NT2/D1 (cell line): ENCODE measurements around the gene CAMTA1.

Experiments used
- SUZ12 ChIP-seq: IDR thresholded peaks from 2 replicates; pipeline ENCODE4 v1.6.1; 2011; ENCODE audit not compliant: insufficient read length, insufficient read depth; ENCODE audit errors: extremely low read depth
- YY1 ChIP-seq: IDR thresholded peaks from 2 replicates; pipeline ENCODE4 v1.6.1; 2011; ENCODE audit not compliant: insufficient read length, insufficient read depth
- ZNF274 ChIP-seq: IDR thresholded peaks from 2 replicates; pipeline ENCODE4 v1.6.1; 2011; ENCODE audit warnings: mild to moderate bottlenecking, low read depth, low read length

DNA sequence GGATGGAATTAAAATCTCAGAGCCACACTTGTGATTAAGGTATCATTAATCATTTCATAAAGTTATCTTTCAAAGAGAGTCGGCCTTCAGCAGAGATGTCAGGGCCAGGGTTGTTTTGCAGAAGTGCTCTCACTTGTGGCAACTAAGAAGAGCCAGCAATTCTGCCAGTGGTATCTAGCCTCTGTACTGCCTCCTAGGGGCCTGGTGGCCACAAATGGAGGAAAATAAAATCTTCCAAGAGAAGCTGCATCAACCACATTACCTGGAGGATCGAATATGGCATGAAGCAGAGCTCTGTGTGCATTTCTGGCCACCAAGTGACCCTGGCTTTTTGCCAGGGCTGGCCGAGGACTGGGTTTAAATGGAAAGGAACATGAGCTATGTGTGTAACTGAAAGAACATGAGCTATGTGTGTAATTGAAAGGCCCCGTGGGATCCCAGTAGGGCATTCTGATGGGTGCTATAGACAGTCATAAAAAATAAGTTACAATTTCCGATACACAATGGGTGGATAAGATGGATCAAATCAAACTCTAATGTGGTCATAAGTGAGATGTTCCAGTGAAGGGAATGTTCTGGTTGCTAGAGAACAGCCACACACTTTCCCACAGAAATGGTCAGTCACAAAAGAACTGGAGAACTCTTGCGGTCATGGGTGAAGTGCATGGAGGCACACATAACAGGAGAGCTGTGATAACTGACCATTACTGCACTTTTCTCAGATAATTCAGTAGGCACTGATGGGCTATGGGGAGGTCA, 335.8 kb downstream of the CAMTA1 start:
- TF ChIP-seq SUZ12 (no peak), ZNF274 (no peak), YY1 (no peak)
